ENCODE data around the gene NAXD. TPM values are rescaled to one million over a fixed set of nuclear protein-coding genes. Genes with fewer than 3 reads are reported as not detected.

The NAXD gene
- polyA plus RNA-seq, 1 donor from 2014 or later: 58.1 TPM

- H3K9ac ChIP-seq (ENCODE audit: low read length): no peak overlapping the region
- H3K4me3 ChIP-seq (ENCODE audit: low read length): no peak overlapping the region
- H3K27me3 ChIP-seq (ENCODE audit: insufficient read depth, low read depth, low read length): no peaks in the 10 kb centered on the region
- TF ChIP-seq TAF1 (IDR thresholded peaks at IDR 0.05; ENCODE audit: low read depth): no peak
- TF ChIP-seq EZH2 (IDR thresholded peaks at IDR 0.05; ENCODE audit: borderline replicate concordance, insufficient read depth, low read length, poor library complexity, severe bottlenecking): no peak
- no peak for TF ChIP-seq SMC3 (conservative IDR thresholded peaks at IDR 0.05; ENCODE audit: poor library complexity)
- no peak for TF ChIP-seq EP300 (conservative IDR thresholded peaks at IDR 0.05; ENCODE audit: poor library complexity, severe bottlenecking)
- no peak for TF ChIP-seq RAD21 (conservative IDR thresholded peaks at IDR 0.05)
- H3K4me2 ChIP-seq (ENCODE audit: low read length): no peak overlapping the region
- no peak overlapping the region for H3K27ac ChIP-seq (ENCODE audit: low read length)
- H3K36me3 ChIP-seq (ENCODE audit: insufficient read depth, low read length): no peaks in the 10 kb centered on the region
- no peaks in the 10 kb centered on the region for H3K9me2 ChIP-seq (ENCODE audit: insufficient read depth, low read length)
- H3F3A ChIP-seq (ENCODE audit: insufficient read depth, low read length, poor library complexity, severe bottlenecking): no peaks in the 10 kb centered on the region
- no peak overlapping the region for H2AFZ ChIP-seq (ENCODE audit: low read depth, low read length)
- H3K9me3 ChIP-seq (ENCODE audit: low read length): no peaks in the 10 kb centered on the region
- no peaks in the 10 kb centered on the region for H4K20me1 ChIP-seq (ENCODE audit: insufficient read depth)
- no peaks in the 10 kb centered on the region for H3K79me2 ChIP-seq (replicated peaks; ENCODE audit: insufficient read depth, low read length)
Observed at GRCh38 chr13:110648848-110649421, 33.6 kb downstream of the NAXD start.

DNA sequence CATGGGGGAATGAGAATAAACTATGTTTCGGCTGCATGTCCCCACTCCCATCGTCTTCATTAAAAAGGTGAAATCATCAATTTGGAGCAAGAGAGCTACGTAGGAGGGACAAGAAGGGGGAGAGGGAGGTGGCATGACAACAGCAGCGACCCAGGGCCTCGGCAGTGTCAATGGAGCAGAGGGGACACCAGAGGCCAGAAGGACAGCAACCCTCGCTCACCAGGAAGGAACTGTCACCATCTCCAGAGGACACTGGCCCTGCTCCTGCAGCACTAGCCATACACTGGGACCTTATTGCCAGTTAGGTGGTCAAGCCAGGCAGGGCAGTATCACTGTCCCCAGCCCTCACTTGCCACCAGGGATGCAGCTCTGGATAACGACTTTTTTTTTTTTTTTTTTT is 34.2 kb downstream of the NAXD start:
- no peaks in the 10 kb centered on the region for H3K9me3 ChIP-seq (ENCODE audit: low read length)
- TF ChIP-seq EP300 (conservative IDR thresholded peaks at IDR 0.05; ENCODE audit: poor library complexity, severe bottlenecking) (no peak), EZH2 (IDR thresholded peaks at IDR 0.05; ENCODE audit: borderline replicate concordance, insufficient read depth, low read length, poor library complexity, severe bottlenecking) (no peak), SMC3 (conservative IDR thresholded peaks at IDR 0.05; ENCODE audit: poor library complexity) (no peak), RAD21 (conservative IDR thresholded peaks at IDR 0.05) (no peak), MXI1 (conservative IDR thresholded peaks at IDR 0.05; ENCODE audit: poor library complexity, severe bottlenecking) (no peak), CTCF (IDR thresholded peaks at IDR 0.05; ENCODE audit: poor library complexity, severe bottlenecking) (no peak), POLR2AphosphoS5 (IDR thresholded peaks at IDR 0.05) (no peak), TAF1 (IDR thresholded peaks at IDR 0.05; ENCODE audit: low read depth) (no peak)
- TF ChIP-seq, protein P1, sequence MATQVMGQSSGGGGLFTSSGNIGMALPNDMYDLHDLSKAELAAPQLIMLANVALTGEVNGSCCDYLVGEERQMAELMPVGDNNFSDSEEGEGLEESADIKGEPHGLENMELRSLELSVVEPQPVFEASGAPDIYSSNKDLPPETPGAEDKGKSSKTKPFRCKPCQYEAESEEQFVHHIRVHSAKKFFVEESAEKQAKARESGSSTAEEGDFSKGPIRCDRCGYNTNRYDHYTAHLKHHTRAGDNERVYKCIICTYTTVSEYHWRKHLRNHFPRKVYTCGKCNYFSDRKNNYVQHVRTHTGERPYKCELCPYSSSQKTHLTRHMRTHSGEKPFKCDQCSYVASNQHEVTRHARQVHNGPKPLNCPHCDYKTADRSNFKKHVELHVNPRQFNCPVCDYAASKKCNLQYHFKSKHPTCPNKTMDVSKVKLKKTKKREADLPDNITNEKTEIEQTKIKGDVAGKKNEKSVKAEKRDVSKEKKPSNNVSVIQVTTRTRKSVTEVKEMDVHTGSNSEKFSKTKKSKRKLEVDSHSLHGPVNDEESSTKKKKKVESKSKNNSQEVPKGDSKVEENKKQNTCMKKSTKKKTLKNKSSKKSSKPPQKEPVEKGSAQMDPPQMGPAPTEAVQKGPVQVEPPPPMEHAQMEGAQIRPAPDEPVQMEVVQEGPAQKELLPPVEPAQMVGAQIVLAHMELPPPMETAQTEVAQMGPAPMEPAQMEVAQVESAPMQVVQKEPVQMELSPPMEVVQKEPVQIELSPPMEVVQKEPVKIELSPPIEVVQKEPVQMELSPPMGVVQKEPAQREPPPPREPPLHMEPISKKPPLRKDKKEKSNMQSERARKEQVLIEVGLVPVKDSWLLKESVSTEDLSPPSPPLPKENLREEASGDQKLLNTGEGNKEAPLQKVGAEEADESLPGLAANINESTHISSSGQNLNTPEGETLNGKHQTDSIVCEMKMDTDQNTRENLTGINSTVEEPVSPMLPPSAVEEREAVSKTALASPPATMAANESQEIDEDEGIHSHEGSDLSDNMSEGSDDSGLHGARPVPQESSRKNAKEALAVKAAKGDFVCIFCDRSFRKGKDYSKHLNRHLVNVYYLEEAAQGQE (IDR thresholded peaks at IDR 0.05; ENCODE audit: borderline replicate concordance): no peak
- H3K79me2 ChIP-seq (replicated peaks; ENCODE audit: insufficient read depth, low read length): no peaks in the 10 kb centered on the region
- no peaks in the 10 kb centered on the region for H3F3A ChIP-seq (ENCODE audit: insufficient read depth, low read length, poor library complexity, severe bottlenecking)
- H3K27me3 ChIP-seq (ENCODE audit: insufficient read depth, low read depth, low read length): no peaks in the 10 kb centered on the region
- no peak overlapping the region for H3K4me3 ChIP-seq (ENCODE audit: low read length)
- H3K27ac ChIP-seq (ENCODE audit: low read length): no peak overlapping the region
- no peaks in the 10 kb centered on the region for H4K20me1 ChIP-seq (ENCODE audit: insufficient read depth)
- no peak overlapping the region for H3K4me2 ChIP-seq (ENCODE audit: low read length)
- H3K36me3 ChIP-seq (ENCODE audit: insufficient read depth, low read length): no peaks in the 10 kb centered on the region
- no peak overlapping the region for H3K9ac ChIP-seq (ENCODE audit: low read length)
- H3K9me2 ChIP-seq (ENCODE audit: insufficient read depth, low read length): no peaks in the 10 kb centered on the region
- H2AFZ ChIP-seq (ENCODE audit: low read depth, low read length): no peak overlapping the region

Data from neural cell (in vitro differentiated cells).